NCI-H1092 treated with DMSO at 0.1 percent for 48 hours (cell line): Measurements from ENCODE around the gene SPEM3.

Source experiments
- DNase-seq: peaks from one replicate; lab custom pipeline; 2025; lab: John Stamatoyannopoulos, UW

The SPEM3 gene

DNA sequence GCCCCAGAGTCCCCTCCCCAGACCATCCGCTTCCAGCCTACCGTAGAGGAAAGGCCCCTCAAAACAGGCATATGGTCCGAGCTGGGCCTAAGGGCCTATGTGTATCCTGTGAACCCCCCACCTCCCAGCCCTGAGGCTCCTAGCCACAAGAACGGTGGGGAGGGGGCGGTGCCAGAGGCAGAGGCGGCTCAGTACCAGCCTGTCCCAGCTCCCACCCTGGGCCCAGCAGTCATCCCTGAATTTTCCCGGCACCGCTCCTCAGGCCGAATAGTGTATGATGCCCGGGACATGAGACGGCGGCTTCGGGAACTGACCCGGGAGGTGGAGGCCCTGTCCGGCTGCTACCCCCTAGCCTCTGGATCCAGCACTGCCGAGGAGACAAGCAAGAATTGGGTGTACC lies 7.5 kb upstream of the SPEM3 start:
- DNase-seq, result no peak

DNA sequence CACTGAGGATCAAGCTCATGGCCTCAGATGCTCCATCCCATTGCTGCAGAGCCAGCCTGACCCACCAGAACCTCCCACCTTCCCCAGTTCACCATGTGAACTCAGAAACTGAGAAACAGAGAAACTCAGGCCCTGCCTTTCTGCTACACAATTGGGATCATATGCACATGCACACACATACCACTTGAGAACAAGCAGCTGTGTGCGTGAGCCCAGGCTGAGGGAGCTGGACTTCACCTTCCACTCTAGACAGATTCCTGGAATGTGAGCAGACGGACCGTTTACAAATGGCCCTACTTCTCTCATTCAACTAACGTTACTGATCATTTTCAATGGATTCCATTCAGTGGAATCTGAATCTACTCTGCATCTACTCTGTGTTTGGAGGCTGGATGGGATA lies 5.0 kb upstream of the SPEM3 start:
- DNase-seq, result peak; percentile 25

- DNase-seq, result no peak
Observed at GRCh38 chr17:7425316-7425715, 3.3 kb upstream of the SPEM3 start, which contains the start of gene SPEM2. TSS of gene SPEM2 (plus strand) at chr17:7425616. CDS start at chr17:7425689, 73 bp downstream.

DNA sequence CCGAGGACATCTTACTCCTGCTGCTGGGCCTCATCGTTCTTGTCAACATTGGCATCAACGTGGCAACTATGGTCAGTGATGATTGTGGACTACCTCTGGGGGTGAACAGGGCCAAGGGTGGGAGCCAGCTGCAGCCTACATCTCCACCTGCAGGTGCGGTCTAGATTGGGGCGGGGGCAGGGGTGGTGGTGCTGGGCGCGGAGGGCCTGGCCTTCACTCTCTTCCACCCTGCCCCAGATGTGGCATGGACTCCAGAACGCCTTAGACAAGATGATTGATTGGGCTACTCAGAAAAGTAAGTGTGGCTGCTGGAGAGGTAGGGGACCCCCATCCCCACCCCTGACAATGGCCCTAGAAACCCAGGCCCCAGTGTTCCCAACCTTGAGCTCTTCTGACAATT lies 2.9 kb upstream of the SPEM3 start:
- DNase-seq, result no peak

- DNase-seq, result no peak
Observed at GRCh38 chr17:7426203-7426863, 2.3 kb upstream of the SPEM3 start.

GRCh38 chr17:7426896-7427489 lies 1.7 kb upstream of the SPEM3 start:
- no peak for DNase-seq

- no peak for DNase-seq
Observed at GRCh38 chr17:7427549-7427948, 1.1 kb upstream of the SPEM3 start.

GRCh38 chr17:7429722-7430121 lies 1.1 kb downstream of the SPEM3 start:
- no peak for DNase-seq

GRCh38 chr17:7431231-7431630 lies 2.6 kb downstream of the SPEM3 start:
- DNase-seq, result no peak

DNA sequence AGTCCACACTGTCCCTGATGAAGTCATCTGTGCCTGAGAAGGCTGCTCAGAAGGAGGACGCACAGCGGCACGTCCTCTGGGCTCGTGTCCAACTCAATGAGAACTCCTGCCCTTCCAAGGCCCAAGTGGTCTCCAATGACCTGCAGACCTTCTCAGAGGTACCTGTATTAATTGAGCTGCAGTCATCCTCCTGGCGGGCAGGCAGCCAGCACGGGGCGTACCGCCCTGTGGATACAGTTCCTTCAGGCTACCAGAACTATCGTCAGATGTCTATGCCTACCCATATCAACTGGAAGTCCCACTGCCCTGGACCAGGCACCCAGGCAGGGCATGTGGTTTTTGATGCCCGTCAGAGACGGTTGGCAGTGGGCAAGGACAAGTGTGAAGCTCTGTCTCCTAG lies 3.6 kb downstream of the SPEM3 start:
- no peak for DNase-seq

DNA sequence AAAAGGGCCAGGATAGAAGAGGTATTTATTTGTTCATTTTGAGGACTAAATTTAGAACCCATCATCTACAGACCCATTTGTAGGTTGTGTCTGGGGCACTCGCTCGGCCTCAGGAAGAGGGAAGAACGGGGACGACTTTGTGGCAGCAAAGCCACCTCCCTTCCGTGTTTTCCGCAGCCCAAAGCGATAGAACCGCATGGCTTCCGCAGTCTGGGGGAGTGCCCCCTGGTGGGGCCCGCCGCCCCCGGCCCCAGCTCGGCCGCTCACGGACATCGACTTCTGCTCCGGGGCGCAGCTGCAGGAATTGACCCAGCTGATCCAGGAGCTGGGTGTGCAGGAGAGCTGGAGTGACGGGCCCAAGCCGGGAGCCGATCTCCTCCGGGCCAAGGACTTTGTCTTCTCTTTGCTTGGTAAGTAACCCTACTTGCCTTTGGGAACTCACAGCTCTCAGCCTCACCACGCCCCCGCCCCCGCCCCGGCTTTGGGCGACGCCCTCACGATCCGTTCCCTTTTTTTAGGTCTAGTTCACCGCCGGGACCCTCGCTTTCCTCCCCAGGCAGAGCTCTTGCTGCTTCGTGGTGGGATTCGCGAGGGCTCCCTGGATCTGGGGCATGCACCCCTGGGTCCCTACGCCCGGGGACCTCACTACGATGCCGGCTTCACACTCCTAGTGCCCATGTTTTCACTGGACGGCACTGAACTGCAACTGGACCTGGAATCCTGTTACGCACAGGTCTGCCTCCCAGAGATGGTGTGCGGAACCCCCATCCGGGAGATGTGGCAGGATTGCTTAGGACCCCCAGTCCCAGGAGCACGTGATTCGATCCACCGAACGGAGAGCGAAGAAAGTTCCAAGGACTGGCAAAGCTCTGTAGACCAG lies 7.3 kb downstream of the SPEM3 start:
- no peak for DNase-seq

DNA sequence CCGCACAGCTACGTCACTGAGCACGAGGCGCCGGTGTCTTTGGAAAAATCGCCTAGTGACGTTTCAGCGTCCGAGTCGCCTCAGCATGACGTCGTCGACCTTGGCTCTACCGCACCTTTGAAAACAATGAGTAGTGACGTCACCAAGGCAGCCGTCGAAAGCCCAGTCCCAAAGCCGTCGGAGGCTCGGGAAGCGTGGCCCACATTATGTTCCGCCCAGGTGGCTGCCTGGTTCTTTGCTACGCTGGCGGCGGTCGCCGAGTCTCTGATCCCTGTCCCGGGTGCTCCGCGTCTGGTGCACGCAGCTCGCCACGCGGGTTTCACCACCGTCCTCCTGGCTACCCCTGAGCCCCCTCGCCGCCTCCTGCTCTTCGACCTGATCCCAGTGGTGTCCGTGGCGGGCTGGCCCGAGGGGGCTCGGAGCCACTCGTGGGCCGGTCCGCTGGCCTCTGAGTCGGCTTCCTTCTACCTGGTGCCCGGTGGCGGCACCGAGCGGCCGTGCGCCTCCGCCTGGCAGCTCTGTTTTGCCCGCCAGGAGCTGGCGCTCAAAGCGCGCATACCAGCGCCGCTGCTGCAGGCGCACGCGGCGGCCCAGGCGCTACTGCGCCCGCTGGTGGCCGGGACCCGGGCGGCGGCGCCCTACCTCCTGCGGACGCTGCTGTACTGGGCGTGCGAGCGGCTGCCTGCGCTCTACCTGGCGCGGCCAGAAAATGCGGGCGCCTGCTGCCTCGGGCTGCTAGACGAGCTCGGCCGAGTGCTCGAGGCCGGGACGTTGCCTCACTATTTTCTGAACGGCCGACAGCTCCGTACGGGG lies 8.1 kb downstream of the SPEM3 start:
- DNase-seq, result peak; percentile 66

GRCh38 chr17:7437369-7437863 lies 8.8 kb downstream of the SPEM3 start:
- no peak for DNase-seq

DNA sequence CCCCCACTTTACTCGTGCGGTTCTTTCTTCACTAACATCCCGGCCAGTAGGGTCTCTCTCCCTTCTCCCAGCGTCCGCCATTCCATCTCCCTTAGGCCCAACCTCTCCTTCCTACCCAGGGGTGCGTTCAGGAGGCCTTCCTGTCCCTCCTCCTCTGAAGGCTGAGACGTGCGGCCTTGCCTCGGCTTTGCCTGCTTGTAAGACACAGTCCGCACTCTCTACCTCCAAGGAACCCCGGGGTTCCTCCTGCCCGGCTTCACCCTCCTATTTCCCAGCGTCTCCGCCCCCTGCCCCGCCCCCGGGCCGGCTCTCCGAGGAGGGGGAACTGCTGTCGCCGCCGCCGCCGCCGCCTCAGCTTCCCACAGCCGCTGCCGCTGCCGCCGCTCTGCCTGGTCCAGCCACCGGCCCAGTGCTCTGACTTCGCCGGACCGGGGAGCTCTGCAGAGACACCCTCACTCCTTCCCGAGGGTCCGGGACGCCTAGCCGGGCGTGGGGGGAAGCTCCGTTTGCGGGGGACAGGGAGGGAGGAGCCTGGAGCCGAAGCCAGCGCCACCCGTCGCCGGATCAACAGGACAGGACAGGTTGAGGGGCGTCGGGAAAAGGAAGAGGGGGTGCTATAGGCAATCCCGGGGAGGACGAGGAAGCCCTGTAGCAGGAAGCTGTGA lies 9.4 kb downstream of the SPEM3 start:
- DNase-seq, result peak; percentile 10

GRCh38 chr17:7438656-7439460 lies 10.2 kb downstream of the SPEM3 start:
- no peak for DNase-seq

GRCh38 chr17:7439462-7440112 lies 10.9 kb downstream of the SPEM3 start, which contains the start of gene FGF11:
TSS of gene FGF11 (plus strand) at chr17:7439512. CDS start at chr17:7439621, 109 bp downstream.
- DNase-seq, result no peak

GRCh38 chr17:7440113-7440833 lies 11.6 kb downstream of the SPEM3 start:
- DNase-seq, result peak; percentile 65

DNA sequence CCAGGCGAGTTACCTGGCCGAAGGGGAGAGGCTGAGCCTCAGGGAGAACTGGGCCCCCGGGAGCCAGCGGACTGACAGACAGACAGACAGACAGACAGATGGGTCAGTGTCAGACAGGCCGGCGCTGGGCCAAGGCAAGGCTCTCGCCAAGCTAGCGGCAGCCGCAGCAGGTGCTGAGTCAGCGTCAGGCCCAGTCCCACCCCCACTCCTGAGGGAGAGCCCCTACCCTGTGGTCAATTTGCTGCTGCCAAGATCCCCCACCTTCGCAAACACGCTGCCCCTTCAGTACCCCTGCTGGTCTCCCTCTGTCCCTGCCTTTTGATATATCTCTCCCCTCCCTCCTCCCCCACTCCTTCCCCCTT lies 12.2 kb downstream of the SPEM3 start:
- peak; percentile 65 for DNase-seq

DNA sequence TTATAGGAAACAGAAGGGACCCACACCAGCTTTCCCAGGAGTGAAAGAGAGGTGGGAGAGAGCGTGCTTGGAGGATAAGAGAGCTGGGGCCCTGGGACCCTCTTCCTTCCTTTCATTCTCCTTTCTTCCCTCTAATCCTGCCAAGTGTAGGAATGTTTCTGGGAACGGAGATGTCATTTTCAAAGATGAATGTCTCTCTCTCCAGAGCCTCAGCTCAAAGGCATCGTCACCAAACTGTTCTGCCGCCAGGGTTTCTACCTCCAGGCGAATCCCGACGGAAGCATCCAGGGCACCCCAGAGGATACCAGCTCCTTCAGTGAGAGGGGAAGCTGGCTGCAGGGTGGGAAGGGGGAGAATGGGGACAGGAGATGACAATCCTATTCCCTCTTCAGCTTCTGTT lies 12.6 kb downstream of the SPEM3 start:
- no peak for DNase-seq
